CD4-positive, alpha-beta T cell treated with Interleukin-6 for 4 hours (primary cell): ENCODE data around the gene SRD5A1.

Experiments used
- DNase-seq: peaks from one replicate; pipeline ENCODE4 v3.0.0-alpha.2; 2020; ENCODE audit warnings: mixed read lengths

The SRD5A1 gene

GRCh38 chr5:6686915-6687409, 53.7 kb downstream of the SRD5A1 start:
- no peak for DNase-seq

DNA sequence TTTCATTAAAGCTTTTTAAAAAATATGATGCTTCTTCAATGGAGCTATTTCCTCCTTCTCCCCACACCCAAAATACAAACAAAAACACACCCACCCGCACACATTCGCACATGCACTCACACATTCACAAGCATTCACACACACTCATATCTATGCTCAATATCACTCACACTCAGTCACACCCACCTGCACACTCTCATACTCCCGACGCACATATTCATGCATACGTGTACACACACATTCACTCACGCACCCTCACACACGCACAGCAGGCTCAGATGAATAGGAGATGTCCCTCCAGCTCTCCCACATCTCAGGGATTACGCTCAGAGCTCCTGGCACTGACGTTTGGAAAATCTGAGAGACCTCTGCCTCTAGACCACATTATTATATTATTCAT, 54.3 kb downstream of the SRD5A1 start:
- no peak for DNase-seq

GRCh38 chr5:6692906-6693305, 59.7 kb downstream of the SRD5A1 start:
- no peak for DNase-seq

GRCh38 chr5:6698696-6699095, 65.5 kb downstream of the SRD5A1 start:
- DNase-seq = no peak

- DNase-seq = no peak
Observed at GRCh38 chr5:6699357-6699756, 66.1 kb downstream of the SRD5A1 start.

DNA sequence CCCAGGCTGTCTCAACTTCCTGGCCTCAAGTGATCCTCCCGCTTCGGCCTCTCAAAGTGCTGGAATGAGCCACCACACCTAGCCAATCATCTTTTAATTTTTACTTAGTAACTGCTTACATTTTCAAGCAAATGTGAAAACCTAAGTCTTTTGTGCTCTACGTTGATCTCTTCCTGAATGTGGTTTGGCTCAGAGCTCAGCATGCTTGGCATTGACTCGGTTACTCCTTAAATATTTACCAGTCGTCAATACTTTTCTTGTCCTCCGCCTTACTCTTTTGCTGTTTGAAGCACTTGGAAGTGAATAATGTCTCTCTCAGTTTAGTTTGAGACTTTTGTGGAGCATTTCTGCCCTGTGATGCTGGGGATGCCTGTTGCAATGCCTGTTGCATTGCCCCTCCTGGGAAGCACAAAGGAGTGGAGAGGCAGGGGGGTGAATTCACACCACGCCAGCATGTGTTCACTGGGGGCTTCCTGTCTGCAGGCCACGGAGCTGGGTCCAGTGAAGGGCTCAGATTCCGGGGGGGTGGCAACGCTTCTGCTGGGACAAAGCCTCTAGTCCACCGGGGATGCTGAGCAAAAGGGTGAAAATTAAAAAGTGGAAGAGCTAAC, 66.9 kb downstream of the SRD5A1 start:
- DNase-seq = no peak

DNA sequence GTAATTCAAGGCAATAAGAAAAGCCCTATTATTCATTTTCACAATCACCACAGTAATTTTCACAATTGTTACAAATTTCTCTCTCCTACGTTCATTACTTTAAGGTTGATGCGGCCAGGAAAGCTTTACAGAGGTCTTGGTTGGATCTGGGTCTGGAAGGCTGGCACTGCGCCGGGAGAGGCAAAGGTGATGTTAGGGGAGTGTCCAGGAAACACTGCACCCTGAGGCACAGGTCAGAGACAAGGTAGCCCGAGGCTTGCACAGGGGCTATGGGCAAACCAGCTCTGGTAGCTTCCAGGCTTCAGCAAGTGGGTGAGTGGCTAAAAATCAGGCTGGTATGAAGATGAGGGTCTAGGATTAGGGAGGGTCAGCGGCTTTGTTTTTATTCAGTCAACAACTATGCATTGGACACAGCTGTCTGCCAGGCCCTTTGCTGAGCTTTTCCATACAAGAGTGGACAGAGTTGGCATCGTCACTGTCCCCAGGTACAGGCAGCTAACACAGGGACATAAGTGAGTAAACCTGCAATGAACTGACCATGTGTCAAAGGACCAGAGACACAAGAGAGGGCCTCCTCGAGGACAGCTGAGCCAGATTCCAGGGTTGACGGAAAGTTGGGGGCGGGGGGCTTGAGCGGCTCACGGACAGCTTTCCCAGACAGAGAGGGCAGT, 67.6 kb downstream of the SRD5A1 start:
- no peak for DNase-seq

DNA sequence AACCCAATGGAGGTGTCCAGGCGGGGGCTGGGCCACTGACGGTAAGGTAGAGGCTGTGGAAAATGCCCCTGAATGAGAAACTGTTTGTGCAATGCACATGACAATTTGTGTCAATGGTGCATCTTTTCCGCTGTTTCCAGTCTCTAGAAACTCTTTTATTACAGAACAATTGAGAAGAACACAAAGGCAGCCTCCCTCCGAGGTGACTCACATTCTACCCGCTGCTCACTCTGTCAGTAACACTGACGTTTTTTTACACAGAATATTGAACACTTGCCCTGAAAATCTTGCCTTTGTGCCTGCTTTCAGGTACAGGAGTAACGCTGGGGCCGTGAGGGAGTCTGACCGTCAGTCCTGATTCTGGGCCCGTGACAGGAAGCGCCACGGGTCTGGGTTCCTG, 68.3 kb downstream of the SRD5A1 start:
- no peak for DNase-seq

DNA sequence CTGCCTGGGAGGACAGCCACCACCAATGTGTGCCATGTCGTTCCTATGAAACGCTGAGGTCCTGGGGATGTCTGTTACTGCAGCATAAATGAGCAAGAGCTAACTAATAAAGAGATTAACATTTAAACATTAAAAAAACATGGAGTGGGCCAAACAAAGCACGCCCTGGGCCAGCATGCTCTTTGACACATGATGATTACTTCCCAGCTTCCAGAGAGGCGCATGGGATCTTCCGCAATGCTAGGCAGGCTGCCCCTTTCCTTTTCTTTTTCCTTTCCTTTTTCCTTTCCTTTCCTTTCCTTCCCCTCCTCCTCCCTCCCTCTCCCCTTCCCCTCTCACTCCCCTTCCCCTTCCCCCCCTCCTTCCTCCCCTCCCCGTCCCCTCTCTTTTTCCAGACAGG, 69.4 kb downstream of the SRD5A1 start:
- no peak for DNase-seq

DNA sequence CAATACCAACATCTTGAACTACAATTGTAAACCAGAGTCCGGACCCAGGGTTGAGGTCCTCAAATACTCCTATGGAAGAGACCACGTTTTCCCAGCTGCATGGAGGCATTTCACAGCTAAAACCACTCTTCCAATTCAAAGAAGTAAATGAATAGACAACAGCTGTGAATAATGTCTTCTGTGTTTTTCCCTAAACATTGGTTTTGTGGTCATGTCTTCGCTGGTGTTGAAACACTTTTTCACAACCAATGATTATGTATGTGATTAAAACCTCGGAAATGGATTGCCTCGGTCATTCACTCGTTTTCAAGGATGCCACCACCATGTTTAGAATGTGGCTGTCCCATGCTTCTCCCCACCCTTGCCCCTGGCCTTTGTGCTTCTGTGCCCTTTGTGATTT, 70.6 kb downstream of the SRD5A1 start:
- no peak for DNase-seq

DNA sequence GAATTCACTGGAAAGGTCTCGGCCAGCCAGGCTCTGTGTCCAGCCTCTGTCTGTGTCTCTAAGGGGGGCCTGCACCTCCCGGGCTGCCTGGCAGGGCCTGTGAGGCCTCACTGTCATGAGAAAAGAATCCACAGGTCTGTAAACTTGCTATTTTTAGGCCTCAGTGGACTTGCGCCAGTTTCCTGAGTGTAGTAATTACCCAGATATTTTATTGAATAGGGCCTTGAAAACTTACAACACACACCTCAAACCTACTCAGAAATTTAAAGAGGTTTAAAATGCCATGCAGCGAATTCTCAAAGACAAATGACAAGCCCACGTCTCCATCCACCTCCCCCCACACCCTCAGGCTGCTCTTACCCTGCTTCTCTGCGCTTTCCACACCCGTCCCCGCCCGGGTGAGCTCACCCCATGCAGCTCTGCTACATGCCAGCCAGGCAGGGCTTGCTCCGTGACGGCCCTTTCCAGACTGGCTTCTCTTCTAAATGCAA, 71.2 kb downstream of the SRD5A1 start:
- no peak for DNase-seq

DNA sequence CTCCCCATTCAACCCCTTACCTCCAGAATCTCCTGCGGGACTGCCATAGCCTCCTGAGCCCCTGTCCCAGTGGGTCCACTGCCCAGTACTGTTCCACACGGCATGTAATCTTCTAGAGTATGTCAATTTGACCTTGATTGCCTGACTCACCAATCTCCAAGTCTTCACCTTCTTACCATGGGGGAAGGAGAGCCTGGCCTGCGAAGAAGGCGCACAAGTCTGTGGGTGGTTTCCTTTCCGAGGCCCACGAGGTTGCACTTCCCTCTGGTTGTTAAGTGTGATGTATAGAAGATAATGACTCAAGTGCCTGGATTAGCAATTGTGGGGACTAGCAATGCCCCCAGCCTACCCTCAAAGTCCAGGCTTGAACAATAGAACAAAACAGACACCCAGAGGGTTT, 71.8 kb downstream of the SRD5A1 start:
- DNase-seq = no peak

DNA sequence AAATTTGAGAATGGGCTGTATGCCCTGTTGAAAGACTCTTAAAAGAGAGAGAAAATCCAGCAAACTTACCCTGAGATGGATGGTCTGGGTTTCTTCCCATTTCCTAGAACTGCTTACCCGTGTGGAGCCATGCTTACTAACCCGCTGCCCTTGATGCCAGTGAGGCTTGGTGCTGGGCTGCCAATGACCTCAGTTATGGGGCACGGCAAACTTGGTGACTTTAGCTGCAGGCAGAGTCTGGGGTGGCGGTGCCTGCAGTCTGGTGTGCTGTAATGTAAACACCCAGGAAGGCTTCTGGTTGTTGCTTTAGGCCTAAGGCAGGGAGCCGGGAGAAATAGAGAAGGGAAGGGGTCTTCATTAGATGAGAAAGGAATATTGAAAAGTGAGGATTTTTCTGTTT, 72.7 kb downstream of the SRD5A1 start:
- no peak for DNase-seq

DNA sequence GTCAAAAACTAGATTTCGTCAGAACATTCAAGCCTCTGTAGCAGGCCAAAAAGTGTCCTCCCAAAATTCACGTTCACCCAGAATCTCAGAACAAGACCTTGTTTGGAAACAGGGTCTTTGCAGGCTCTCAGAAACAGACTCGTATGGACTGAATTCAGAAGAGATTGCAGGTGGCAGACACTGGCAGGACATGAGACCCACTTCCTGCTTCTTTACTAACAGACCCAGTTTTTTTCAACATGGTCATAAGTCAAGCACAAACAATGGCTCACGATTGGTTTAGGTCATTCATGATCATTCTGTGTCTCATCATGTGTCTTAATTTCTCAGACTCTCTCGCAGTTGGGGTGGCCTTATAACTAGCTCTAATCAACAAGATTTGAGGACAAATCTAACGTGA, 74.6 kb downstream of the SRD5A1 start:
- no peak for DNase-seq

- no peak for DNase-seq
Observed at GRCh38 chr5:6708814-6709213, 75.6 kb downstream of the SRD5A1 start.

- DNase-seq = no peak
Observed at GRCh38 chr5:6710070-6710469, 76.8 kb downstream of the SRD5A1 start.

DNA sequence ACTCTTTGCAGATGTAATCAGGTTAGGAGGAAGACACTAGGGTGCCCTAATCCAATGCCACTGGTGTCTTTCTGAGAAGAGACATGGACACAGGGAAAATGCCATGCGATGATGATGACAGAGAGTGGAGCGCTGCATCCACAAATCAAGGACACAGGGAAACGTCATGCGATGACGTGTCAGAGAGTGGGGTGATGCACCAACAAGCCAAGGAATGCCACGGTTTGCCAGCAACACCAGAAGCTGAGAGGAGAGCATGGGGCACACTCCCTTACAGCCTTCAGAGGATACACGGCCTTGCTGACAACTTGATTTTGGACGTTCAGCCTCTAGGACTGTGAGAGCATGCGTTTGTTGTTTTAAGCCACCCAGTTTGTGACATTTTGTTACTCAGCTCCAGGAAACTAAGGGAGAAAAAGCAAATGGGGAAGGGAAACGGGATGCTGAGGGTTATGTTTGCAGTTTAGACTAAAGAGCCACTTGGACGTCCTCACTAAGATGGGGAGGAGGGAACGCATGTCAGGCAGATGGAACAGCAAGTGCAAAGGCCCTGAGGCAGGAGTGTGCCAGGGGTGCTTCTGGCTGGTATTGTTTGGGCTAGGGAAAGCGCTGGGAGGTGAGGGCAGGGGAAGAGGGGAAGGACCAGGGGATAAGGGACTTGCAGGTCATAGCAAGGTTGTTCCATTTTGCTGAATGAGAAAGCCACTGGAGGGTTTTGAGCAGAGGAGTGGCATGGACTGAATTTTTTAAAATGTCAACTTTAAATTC, 77.5 kb downstream of the SRD5A1 start:
- no peak for DNase-seq

GRCh38 chr5:6711409-6712141, 78.3 kb downstream of the SRD5A1 start:
- no peak for DNase-seq

GRCh38 chr5:6712142-6712576, 78.9 kb downstream of the SRD5A1 start:
- DNase-seq = peak; percentile 54

- no peak for DNase-seq
Observed at GRCh38 chr5:6712577-6713273, 79.5 kb downstream of the SRD5A1 start.

DNA sequence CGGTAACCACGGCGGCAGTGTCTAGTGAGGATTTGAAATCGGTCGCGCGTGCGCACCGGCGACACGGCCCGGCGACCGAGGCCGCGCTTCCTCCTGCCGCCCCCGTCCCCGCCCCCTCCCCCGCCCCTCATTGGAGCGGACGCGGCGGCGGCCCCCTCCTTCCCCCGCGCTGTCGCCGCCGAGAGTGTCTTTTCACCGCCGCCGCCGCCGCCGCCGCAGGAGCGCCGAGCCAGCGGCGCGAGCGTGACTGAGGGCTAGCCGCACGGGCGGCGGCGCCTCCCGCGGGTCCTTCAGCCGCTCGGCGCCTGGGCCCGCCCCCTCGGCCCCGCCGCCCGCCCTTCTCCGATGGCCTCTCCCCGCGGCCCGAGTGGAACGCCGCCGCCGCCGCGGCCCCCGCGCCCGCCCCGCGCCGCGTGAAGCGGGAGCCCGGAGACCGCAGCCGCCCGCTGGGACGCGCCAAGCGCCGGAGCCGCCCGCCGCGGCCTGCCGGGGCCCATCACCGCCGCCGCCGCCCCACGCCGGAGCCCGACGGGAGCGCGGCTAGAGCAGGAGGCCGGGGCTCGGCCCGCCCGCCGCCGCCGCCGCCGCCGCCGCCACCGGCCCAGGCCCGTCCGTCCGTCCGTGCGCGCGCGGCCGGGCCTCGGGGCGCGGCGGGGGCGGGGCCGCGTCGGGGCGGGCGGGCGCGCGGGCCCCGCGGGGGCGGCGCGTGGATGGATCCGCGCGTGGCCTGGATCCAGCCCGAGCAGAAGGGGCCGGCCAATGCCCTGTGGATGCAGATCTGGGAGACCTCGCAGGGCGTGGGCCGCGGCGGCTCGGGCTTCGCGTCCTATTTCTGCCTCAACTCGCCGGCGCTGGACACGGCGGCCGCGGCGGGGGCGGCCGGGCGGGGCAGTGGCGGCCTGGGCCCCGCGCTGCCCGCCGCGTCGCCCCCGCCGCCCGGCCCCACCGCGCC, 80.3 kb downstream of the SRD5A1 start, which contains the start of gene TENT4A:
Gene TENT4A (plus strand): TSS at position 159 of the 952 bp plus-strand sequence. CDS start 552 bp downstream, at position 711.
- DNase-seq = peak; percentile 98
